ENCODE results near the gene CMSS1.

DNA sequence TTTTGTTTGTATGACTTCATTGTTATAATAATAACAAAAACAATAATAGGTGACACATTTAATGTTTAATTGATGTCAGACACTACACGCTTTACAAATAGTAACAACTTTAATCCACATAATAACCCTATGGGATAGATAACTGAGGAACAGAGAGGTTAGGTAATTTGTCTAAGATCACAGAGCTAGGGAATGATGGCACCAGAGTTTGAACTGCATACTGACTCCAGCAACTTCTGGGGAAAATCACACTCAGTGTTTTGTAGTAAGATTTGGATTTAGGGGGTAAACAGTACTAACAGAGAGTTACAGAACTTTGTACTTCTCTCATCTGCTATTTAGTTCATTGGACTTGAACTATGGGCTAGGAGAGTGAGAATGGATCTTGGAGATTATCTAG, 66.0 kb downstream of the CMSS1 start:
- no peak for TF ChIP-seq POLR2A (IDR thresholded peaks at IDR 0.05)
- TF ChIP-seq, protein P1, sequence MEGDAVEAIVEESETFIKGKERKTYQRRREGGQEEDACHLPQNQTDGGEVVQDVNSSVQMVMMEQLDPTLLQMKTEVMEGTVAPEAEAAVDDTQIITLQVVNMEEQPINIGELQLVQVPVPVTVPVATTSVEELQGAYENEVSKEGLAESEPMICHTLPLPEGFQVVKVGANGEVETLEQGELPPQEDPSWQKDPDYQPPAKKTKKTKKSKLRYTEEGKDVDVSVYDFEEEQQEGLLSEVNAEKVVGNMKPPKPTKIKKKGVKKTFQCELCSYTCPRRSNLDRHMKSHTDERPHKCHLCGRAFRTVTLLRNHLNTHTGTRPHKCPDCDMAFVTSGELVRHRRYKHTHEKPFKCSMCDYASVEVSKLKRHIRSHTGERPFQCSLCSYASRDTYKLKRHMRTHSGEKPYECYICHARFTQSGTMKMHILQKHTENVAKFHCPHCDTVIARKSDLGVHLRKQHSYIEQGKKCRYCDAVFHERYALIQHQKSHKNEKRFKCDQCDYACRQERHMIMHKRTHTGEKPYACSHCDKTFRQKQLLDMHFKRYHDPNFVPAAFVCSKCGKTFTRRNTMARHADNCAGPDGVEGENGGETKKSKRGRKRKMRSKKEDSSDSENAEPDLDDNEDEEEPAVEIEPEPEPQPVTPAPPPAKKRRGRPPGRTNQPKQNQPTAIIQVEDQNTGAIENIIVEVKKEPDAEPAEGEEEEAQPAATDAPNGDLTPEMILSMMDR (IDR thresholded peaks at IDR 0.05), result no peak

Data from Peyer's patch (tissue), 4 donors.